ENCODE data around the gene CCDC142.

- TF ChIP-seq CTCF (optimal IDR thresholded peaks at IDR 0.05 in 1 of 3, IDR thresholded peaks at IDR 0.05 in 1 of 3, conservative IDR thresholded peaks at IDR 0.05 in 1 of 3; ENCODE audit: extremely low read depth in 1 of 3, insufficient read depth in 2 of 3, low read length in 3 of 3) (no peak), EZH2 (IDR thresholded peaks at IDR 0.05; ENCODE audit: low read length) (no peak)
Measured at GRCh38 chr2:74489906-74490305, 7.1 kb upstream of the CCDC142 start.

Measured in keratinocyte (primary cell).